RWPE2 (cell line): ENCODE results near the gene RBM28.
"Not testable (repeated sequence)": the region's sequence is repeated elsewhere in the genome, so short reads cannot be mapped to it uniquely, and the experiment has no call there.

Experiments
- ATAC-seq: fragments of 200-7000 bp; cut with Tn5 transposase; 3 replicates; pipeline ENCODE4 v1.9.1; 2021; ENCODE audit warnings: low read depth
- DNase-seq: peaks from one replicate; pipeline ENCODE4 v3.0.0-alpha.2; 2020; ENCODE audit warnings: low spot score
- H3K27ac ChIP-seq: fragments of 450-650 bp; 2 replicates; pipeline ENCODE4 v1.5.1; 2017; ENCODE audit warnings: mild to moderate bottlenecking; ENCODE audit not compliant: poor library complexity, severe bottlenecking
- H3K27me3 ChIP-seq: fragments of 250-450 bp; sonication (Bioruptor Pico); 2 replicates; pipeline ENCODE4 v1.5.1; 2021; ENCODE audit warnings: mild to moderate bottlenecking, moderate library complexity; ENCODE audit not compliant: insufficient read depth, poor library complexity, severe bottlenecking
- H3K36me3 ChIP-seq: fragments of 250-450 bp; sonication (Bioruptor Pico); 2 replicates; pipeline ENCODE4 v1.5.1; 2020; ENCODE audit warnings: low read depth, mild to moderate bottlenecking, moderate library complexity
- H3K4me1 ChIP-seq: fragments of 250-450 bp; sonication (Bioruptor Pico); 2 replicates; pipeline ENCODE4 v1.5.1; 2021; ENCODE audit warnings: mild to moderate bottlenecking, moderate library complexity; ENCODE audit not compliant: insufficient read depth, poor library complexity, severe bottlenecking
- H3K4me3 ChIP-seq: fragments of 250-450 bp; sonication (Bioruptor Pico); 2 replicates; pipeline ENCODE4 v1.5.1; 2021; ENCODE audit warnings: mild to moderate bottlenecking, moderate library complexity; ENCODE audit not compliant: severe bottlenecking
- H3K9me3 ChIP-seq: fragments of 250-450 bp; sonication (Bioruptor Pico); 2 replicates; pipeline ENCODE4 v1.5.1; 2021; ENCODE audit warnings: mild to moderate bottlenecking, moderate library complexity; ENCODE audit not compliant: severe bottlenecking
- TF ChIP-seq, protein P1 (sequence below): fragments of 450-650 bp; IDR thresholded peaks from one replicate; pipeline ENCODE4 v1.5.1; 2017; ENCODE audit warnings: mild to moderate bottlenecking, moderate library complexity; ENCODE audit not compliant: poor library complexity, severe bottlenecking

Gene RBM28

DNA sequence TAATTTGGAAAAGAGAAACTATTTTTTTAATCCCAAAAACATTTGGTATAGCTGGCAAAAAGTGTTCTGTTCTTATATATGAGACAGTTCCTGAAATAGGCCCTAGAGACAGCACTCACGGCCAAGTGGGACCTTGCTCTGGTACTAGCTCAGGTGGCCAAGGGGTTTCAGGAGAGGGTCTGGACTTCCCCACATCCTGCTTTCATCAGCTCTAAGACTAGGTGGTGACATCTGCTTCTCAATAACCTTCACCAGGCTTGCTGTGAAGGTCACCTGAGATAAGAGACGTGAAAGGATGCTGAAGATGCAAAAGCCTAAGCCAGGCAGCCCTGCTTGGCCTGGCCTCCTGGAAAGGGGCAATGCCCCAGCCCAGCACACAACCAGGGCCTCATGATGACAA, 40.6 kb downstream of the RBM28 start:
- ATAC-seq = no peak
- TF ChIP-seq, protein P1, sequence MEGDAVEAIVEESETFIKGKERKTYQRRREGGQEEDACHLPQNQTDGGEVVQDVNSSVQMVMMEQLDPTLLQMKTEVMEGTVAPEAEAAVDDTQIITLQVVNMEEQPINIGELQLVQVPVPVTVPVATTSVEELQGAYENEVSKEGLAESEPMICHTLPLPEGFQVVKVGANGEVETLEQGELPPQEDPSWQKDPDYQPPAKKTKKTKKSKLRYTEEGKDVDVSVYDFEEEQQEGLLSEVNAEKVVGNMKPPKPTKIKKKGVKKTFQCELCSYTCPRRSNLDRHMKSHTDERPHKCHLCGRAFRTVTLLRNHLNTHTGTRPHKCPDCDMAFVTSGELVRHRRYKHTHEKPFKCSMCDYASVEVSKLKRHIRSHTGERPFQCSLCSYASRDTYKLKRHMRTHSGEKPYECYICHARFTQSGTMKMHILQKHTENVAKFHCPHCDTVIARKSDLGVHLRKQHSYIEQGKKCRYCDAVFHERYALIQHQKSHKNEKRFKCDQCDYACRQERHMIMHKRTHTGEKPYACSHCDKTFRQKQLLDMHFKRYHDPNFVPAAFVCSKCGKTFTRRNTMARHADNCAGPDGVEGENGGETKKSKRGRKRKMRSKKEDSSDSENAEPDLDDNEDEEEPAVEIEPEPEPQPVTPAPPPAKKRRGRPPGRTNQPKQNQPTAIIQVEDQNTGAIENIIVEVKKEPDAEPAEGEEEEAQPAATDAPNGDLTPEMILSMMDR = no peak
- no peak for DNase-seq

DNA sequence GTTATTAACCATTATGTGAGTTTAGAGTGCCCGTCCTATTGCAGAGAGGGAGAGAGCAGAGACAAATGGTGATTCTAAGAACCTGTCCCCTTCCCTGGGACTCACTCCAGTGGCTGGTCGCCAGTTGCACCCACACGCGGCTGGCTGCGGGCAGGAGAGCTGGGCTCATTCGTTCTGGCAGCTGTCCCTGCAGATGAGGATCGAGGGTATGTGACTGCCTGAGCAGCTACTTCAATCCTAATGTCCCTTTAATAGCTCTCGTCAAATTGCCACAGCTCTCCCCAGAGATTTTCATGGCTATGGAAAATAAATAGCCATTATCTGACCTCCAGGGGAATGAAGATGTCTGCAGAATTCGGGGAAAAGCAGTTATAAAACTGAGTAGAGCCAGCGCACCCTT, 41.6 kb downstream of the RBM28 start:
- TF ChIP-seq, protein P1 = no peak
- ATAC-seq = no peak
- Histone ChIP-seq H3K36me3 (peaks cover 20% of the 10 kb centered on the region), H3K27me3 (no peaks in the 10 kb centered on the region), H3K9me3 (no peaks in the 10 kb centered on the region), H3K27ac (no peak overlapping the region), H3K4me3 (no peak overlapping the region), H3K4me1 (no peaks in the 10 kb centered on the region)
- no peak for DNase-seq

More for the DNA sequence above, 40.6 kb downstream of the RBM28 start:
- peaks cover 30% of the 10 kb centered on the region for H3K36me3 ChIP-seq
- no peak overlapping the region for H3K27ac ChIP-seq
- H3K9me3 ChIP-seq = no peaks in the 10 kb centered on the region
- H3K4me3 ChIP-seq = no peak overlapping the region
- no peaks in the 10 kb centered on the region for H3K27me3 ChIP-seq
- no peaks in the 10 kb centered on the region for H3K4me1 ChIP-seq

DNA sequence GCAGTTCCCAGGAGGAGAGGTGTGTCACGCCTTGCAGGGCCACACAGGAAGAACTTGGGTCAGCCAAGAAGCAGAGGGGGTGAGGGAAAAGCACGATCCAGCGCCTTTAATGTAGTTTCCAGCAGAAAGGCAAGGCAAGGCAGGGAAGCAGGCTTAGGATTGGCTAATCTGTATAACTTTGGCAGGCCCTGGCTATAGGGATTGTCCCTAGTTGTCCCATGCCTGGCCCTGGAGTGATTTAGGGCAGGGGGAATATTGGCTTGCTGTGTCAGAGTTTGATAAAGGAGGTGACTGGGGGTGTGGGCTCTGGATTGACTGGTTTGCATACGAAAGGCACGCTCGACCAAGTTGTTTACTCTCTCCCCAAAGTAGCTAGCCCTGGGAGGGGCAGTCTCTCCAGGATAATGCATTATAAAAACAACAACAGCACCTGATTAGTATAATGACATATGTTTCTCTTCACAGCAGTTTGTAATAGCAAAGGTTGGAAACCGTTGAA, 44.5 kb downstream of the RBM28 start:
- Histone ChIP-seq H3K27me3 (no peaks in the 10 kb centered on the region), H3K9me3 (no peaks in the 10 kb centered on the region), H3K4me1 (no peaks in the 10 kb centered on the region), H3K36me3 (0 out of 2 replicates have a peak, but pooled peaks cover under 1% of the 10 kb centered on the region), H3K27ac (no peak overlapping the region), H3K4me3 (no peak overlapping the region)
- DNase-seq (no peak), ATAC-seq (no peak)
- TF ChIP-seq, protein P1 = no peak

DNA sequence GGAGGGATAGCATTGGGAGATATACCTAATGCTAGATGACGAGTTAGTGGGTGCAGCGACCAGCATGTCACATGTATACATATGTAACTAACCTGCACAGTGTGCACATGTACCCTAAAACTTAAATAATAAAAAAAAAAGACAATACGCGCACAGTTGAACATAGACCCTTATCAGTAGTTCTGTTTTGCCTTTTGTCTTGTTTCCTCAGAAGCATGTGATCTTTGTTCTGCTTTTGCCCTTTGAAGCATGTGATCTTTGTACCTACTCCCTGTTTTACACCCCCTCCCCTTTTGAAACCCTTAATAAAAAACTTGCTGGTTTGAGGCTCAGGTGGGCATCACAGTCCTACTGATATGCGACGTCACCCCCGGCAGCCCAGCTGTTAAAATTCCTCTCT, 45.7 kb downstream of the RBM28 start:
- not testable (repeated sequence) for H3K27ac ChIP-seq, H3K4me1 ChIP-seq, H3K9me3 ChIP-seq, H3K27me3 ChIP-seq, H3K4me3 ChIP-seq, DNase-seq, ATAC-seq, H3K36me3 ChIP-seq

DNA sequence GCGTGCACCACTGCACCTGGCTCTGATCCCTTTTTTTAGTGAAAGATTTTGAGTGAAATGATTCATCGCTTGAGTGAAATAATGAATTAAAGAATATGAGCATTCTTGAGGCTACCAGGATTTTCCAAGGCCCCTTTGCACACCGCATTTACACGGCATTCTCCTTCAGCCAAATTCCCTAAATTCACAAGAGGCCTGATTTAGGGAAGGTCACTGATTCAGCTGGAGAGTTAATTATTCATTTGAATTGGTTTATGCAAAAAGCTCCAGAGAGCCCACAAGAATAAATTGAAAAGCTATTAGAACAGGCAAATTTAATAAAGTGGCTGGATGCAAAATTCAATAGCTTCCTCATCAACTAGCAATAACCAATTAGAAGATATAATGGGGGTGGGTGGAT, 56.2 kb downstream of the RBM28 start:
- DNase-seq (no peak), ATAC-seq (no peak)
- Histone ChIP-seq H3K4me1 (no peaks in the 10 kb centered on the region), H3K4me3 (no peak overlapping the region), H3K36me3 (no peaks in the 10 kb centered on the region), H3K27me3 (no peaks in the 10 kb centered on the region), H3K27ac (no peak overlapping the region), H3K9me3 (no peaks in the 10 kb centered on the region)
- TF ChIP-seq, protein P1 = no peak
